A673 (cell line): ENCODE data around the gene PEAR1. TPM values are rescaled to one million over a fixed set of nuclear protein-coding genes. Genes with fewer than 3 reads are reported as not detected.

Experiments
- BruUV-seq: library from RNA; stranded (reverse); fragments of 400-500 nt; replicated peaks from 2 replicates; lab custom pipeline; 2021; lab: Mats Ljungman, UMichigan
- CTCF ChIA-PET: fragments of 300-600 bp; sonication (Branson Sonifier 250); formaldehyde crosslinking; loops from one replicate; lab custom pipeline; 2022; ENCODE audit warnings: antibody characterized with exemption; lab: Charles Lee
- POLR2A ChIA-PET: fragments of 300-600 bp; sonication (Branson Sonifier 250); formaldehyde crosslinking; loops from one replicate; lab custom pipeline; 2022; ENCODE audit warnings: antibody characterized with exemption; ENCODE audit not compliant: low non-redundant PET; lab: Charles Lee
- DNase-seq: peaks from one replicate; pipeline ENCODE4 v3.0.0-alpha.2; 2015; ENCODE audit warnings: low spot score
- H3K27ac ChIP-seq: fragments of 200-600 bp; sonication (generic); 2 replicates; pipeline ENCODE4 v1.5.1; 2016; ENCODE audit warnings: mixed run types, low read depth, mild to moderate bottlenecking, mixed read lengths, antibody characterized with exemption, low read length; ENCODE audit not compliant: poor library complexity, severe bottlenecking
- H3K27me3 ChIP-seq: fragments of 200-600 bp; sonication (generic); replicated peaks from 2 replicates; pipeline ENCODE4 v1.6.1; 2017; ENCODE audit warnings: mixed run types, low read depth, mild to moderate bottlenecking, mixed read lengths, antibody characterized with exemption, low read length; ENCODE audit not compliant: insufficient read depth, poor library complexity
- H3K36me3 ChIP-seq: fragments of 200-600 bp; sonication (generic); 2 replicates; pipeline ENCODE4 v1.6.1; 2016; ENCODE audit warnings: mixed run types, mild to moderate bottlenecking, mixed read lengths, antibody characterized with exemption, low read length; ENCODE audit not compliant: insufficient read depth, poor library complexity, severe bottlenecking
- H3K4me1 ChIP-seq: fragments of 200-600 bp; sonication (generic); 2 replicates; pipeline ENCODE4 v1.6.1; 2017; ENCODE audit warnings: mixed run types, mild to moderate bottlenecking, mixed read lengths, antibody characterized with exemption, low read length; ENCODE audit not compliant: insufficient read depth, poor library complexity, severe bottlenecking
- H3K4me3 ChIP-seq: fragments of 200-600 bp; sonication (generic); 2 replicates; pipeline ENCODE4 v1.5.1; 2016; ENCODE audit warnings: low read depth, mixed run types, mild to moderate bottlenecking, mixed read lengths, low read length; ENCODE audit not compliant: poor library complexity, severe bottlenecking
- H3K9me3 ChIP-seq: fragments of 200-600 bp; sonication (generic); 2 replicates; pipeline ENCODE4 v1.6.1; 2016; ENCODE audit warnings: mixed run types, low read depth, mild to moderate bottlenecking, mixed read lengths, antibody characterized with exemption, low read length; ENCODE audit not compliant: poor library complexity, severe bottlenecking
- EZH2 ChIP-seq: fragments of 200-600 bp; sonication (generic); IDR thresholded peaks from 2 replicates; pipeline ENCODE4 v1.6.1; 2017; ENCODE audit warnings: borderline replicate concordance, low read depth, mild to moderate bottlenecking, mixed read lengths, antibody characterized with exemption, low read length; ENCODE audit not compliant: poor library complexity, severe bottlenecking
- intact Hi-C: fragments of 100-400 bp; cut with micrococcal nuclease; formaldehyde crosslinking; loops from one replicate; pipeline ENCODE4 v1.10.0; 2022; ENCODE audit not compliant: unreplicated experiment
- total RNA-seq: library from RNA; stranded (reverse); gene quantifications from 2 replicates; pipeline ENCODE4 v1.2.3, GENCODE V29; 2021
- TF ChIP-seq, protein P1 (sequence below): fragments of 300-800, 200-600 bp; sonication (generic); conservative IDR thresholded peaks from 2 replicates; pipeline ENCODE4 v1.5.1; 2017; ENCODE audit warnings: low read depth, mild to moderate bottlenecking, antibody characterized with exemption, low read length, moderate library complexity, mixed read lengths

PEAR1 gene
- total RNA-seq, 1 experiment from 2014 or later = 0.52 TPM

DNA sequence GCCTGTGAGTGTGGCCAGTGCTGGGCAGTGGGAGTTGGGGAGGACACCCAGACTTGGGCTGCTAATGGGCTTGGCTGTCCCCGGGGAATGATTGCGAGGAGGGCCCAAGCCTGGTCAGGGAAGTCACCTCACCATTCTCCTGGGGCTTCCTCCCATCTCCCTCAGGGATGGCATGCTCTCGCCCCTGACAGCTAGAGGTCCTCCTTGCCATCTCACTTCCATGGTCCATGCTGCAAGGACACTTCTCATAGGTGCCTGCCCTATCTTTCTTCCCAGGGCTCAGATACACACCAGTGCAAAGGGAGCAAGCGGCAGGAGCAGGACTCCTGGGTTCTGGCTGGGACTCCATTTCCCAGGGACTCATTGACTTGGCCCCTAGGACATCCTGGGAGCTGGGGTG lies 28.7 kb upstream of the PEAR1 start:
- BruUV-seq = no TSS peak
- CTCF ChIA-PET = no interaction called here

DNA sequence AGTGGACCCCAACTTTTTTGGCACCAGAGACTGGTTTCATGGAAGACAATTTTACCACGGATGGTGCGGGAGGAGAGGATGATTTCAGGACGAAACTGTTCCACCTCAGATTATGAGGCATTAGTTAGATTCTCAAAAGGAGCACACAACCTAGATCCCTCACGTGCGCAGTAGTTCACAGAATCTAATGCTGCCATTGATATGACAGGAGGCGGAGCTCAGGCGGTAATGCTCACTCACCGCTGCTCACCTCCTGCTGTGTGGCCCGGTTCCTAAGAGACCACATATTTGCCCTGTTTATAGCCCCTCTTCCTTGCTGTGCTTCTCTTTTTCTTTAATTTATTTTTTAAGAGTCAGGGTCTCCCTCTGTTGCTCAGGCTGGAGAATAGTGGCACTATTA lies 28.3 kb upstream of the PEAR1 start:
- no peak for DNase-seq
- no peaks in the 10 kb centered on the region for H3K36me3 ChIP-seq
- H3K4me3 ChIP-seq = no peak overlapping the region
- POLR2A ChIA-PET = no interaction called here
- TF ChIP-seq, protein P1, sequence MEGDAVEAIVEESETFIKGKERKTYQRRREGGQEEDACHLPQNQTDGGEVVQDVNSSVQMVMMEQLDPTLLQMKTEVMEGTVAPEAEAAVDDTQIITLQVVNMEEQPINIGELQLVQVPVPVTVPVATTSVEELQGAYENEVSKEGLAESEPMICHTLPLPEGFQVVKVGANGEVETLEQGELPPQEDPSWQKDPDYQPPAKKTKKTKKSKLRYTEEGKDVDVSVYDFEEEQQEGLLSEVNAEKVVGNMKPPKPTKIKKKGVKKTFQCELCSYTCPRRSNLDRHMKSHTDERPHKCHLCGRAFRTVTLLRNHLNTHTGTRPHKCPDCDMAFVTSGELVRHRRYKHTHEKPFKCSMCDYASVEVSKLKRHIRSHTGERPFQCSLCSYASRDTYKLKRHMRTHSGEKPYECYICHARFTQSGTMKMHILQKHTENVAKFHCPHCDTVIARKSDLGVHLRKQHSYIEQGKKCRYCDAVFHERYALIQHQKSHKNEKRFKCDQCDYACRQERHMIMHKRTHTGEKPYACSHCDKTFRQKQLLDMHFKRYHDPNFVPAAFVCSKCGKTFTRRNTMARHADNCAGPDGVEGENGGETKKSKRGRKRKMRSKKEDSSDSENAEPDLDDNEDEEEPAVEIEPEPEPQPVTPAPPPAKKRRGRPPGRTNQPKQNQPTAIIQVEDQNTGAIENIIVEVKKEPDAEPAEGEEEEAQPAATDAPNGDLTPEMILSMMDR = no peak
- no peak for TF ChIP-seq EZH2
- no peak overlapping the region for H3K27ac ChIP-seq
- peaks cover 12% of the 10 kb centered on the region for H3K4me1 ChIP-seq
- H3K9me3 ChIP-seq = no peaks in the 10 kb centered on the region
- peaks cover 6% of the 10 kb centered on the region for H3K27me3 ChIP-seq
- intact Hi-C loops = no loop called here
- no TSS peak for BruUV-seq
- CTCF ChIA-PET = no interaction called here

More for the DNA sequence above, 28.7 kb upstream of the PEAR1 start:
- peaks cover 8% of the 10 kb centered on the region for H3K27me3 ChIP-seq
- no peaks in the 10 kb centered on the region for H3K36me3 ChIP-seq
- POLR2A ChIA-PET = no interaction called here
- no peak overlapping the region for H3K27ac ChIP-seq
- intact Hi-C loops = no loop called here
- TF ChIP-seq, protein P1 = no peak
- TF ChIP-seq EZH2 = no peak
- no peak overlapping the region for H3K4me3 ChIP-seq
- no peaks in the 10 kb centered on the region for H3K9me3 ChIP-seq
- no peak for DNase-seq
- peaks cover 16% of the 10 kb centered on the region for H3K4me1 ChIP-seq

DNA sequence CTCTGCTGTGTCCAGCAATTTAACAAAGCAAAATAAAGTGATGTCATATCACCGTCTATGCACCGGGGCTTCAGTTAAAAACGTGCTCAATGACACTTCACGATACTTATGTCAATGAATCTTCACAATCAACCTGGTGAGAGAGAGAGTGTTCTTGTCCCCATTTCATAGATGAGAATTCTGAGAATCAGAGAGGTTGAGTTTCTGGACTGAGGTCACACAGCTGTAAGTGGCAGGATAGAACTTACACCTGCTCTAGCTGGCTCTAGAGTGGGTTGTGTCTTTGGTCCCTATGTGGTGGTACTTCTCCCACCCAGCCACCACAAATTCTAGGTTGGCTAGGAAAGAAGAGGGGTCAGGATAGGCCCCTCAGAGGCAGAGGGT lies 27.7 kb upstream of the PEAR1 start:
- Histone ChIP-seq H3K36me3 (no peaks in the 10 kb centered on the region), H3K27me3 (peaks cover 6% of the 10 kb centered on the region), H3K9me3 (no peaks in the 10 kb centered on the region), H3K27ac (no peak overlapping the region), H3K4me3 (no peak overlapping the region), H3K4me1 (peaks cover 10% of the 10 kb centered on the region)
- no peak for DNase-seq
- no TSS peak for BruUV-seq
- ChIA-PET CTCF (no interaction called here), POLR2A (no interaction called here)
- intact Hi-C loops = loop anchor here (2.0 kb wide), 1 partner anchor 21 kb away; no protein-coding TSS in a partner anchor
- TF ChIP-seq EZH2 = no peak
- TF ChIP-seq, protein P1 = no peak
